HL-60 (cell line): ENCODE data around the gene CTNNA3.

ENCODE experiments used
- DNase-seq, 2 experiments: peaks; one replicate each; pipeline ENCODE4 v3.0.0-alpha.2; 2010 to 2020; ENCODE audit warnings: low read depth in 1 of 2, low spot score in 1 of 2
- H3K27ac ChIP-seq: fragments of 250-450 bp; sonication (Bioruptor Pico); replicated peaks from 2 replicates; pipeline ENCODE4 v1.5.1; 2020; ENCODE audit warnings: mild to moderate bottlenecking, moderate library complexity
- H3K27me3 ChIP-seq: fragments of 250-450 bp; sonication (Bioruptor Pico); 2 replicates; pipeline ENCODE4 v1.5.1; 2021; ENCODE audit warnings: mild to moderate bottlenecking, moderate library complexity; ENCODE audit not compliant: insufficient read depth, poor library complexity, severe bottlenecking
- H3K4me3 ChIP-seq: replicated peaks from 2 replicates; pipeline ENCODE4 v1.5.1; 2011; ENCODE audit warnings: mild to moderate bottlenecking, control low read depth, low read length; ENCODE audit not compliant: insufficient read depth
- GABPA ChIP-seq: IDR thresholded peaks from 2 replicates; pipeline ENCODE4 v1.6.1; 2012; ENCODE audit warnings: low read depth
- POLR2AphosphoS5 ChIP-seq: IDR thresholded peaks from 2 replicates; pipeline ENCODE4 v1.6.1; 2012; ENCODE audit warnings: low read depth
- SPI1 ChIP-seq: IDR thresholded peaks from 2 replicates; pipeline ENCODE4 v1.6.1; 2012; ENCODE audit warnings: low read depth, mild to moderate bottlenecking, borderline replicate concordance
- TF ChIP-seq, protein P1 (sequence below): IDR thresholded peaks from one replicate; pipeline ENCODE4 v1.5.1; 2011; ENCODE audit warnings: low read length, control low read depth, inconsistent platforms; ENCODE audit not compliant: insufficient read depth
- TF ChIP-seq, protein P2 (sequence below): IDR thresholded peaks from 2 replicates; pipeline ENCODE4 v1.6.1; 2012; ENCODE audit warnings: low read depth; ENCODE audit not compliant: insufficient replicate concordance

Gene CTNNA3

DNA sequence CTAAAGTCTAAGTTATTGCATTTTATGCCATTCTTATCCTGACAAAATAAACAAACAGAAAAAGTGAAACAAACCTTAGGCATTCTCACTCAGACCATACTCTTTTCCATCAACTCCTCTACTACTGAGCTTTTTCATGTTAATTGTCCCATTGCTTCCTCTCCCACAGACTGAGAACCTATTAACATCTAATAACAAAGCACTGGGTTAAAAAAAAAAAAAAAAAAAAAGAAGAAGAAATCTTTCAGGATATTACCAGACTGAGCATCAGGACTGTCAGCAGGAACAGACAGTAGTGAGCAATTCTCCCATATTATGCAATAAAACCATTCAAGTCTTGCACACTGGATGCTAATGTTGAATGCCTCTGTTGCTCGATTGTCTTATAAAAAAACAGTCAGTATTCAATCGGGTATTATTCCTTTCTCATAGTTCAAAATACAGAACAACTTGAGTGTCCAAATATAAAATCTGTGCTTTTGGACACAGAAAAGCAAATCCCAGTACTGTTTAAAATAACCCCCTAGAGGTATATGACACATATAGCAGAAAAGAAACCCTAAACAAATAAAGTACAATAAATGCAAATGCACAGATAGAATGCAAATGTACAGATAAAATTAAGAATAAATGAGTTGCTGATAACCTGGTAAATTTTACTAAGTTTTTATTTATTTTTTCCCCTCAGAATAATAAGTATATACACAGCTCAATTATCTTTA lies 1301.5 kb downstream of the CTNNA3 start:
- TF ChIP-seq, protein P1, sequence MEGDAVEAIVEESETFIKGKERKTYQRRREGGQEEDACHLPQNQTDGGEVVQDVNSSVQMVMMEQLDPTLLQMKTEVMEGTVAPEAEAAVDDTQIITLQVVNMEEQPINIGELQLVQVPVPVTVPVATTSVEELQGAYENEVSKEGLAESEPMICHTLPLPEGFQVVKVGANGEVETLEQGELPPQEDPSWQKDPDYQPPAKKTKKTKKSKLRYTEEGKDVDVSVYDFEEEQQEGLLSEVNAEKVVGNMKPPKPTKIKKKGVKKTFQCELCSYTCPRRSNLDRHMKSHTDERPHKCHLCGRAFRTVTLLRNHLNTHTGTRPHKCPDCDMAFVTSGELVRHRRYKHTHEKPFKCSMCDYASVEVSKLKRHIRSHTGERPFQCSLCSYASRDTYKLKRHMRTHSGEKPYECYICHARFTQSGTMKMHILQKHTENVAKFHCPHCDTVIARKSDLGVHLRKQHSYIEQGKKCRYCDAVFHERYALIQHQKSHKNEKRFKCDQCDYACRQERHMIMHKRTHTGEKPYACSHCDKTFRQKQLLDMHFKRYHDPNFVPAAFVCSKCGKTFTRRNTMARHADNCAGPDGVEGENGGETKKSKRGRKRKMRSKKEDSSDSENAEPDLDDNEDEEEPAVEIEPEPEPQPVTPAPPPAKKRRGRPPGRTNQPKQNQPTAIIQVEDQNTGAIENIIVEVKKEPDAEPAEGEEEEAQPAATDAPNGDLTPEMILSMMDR = no peak
- TF ChIP-seq, protein P2, sequence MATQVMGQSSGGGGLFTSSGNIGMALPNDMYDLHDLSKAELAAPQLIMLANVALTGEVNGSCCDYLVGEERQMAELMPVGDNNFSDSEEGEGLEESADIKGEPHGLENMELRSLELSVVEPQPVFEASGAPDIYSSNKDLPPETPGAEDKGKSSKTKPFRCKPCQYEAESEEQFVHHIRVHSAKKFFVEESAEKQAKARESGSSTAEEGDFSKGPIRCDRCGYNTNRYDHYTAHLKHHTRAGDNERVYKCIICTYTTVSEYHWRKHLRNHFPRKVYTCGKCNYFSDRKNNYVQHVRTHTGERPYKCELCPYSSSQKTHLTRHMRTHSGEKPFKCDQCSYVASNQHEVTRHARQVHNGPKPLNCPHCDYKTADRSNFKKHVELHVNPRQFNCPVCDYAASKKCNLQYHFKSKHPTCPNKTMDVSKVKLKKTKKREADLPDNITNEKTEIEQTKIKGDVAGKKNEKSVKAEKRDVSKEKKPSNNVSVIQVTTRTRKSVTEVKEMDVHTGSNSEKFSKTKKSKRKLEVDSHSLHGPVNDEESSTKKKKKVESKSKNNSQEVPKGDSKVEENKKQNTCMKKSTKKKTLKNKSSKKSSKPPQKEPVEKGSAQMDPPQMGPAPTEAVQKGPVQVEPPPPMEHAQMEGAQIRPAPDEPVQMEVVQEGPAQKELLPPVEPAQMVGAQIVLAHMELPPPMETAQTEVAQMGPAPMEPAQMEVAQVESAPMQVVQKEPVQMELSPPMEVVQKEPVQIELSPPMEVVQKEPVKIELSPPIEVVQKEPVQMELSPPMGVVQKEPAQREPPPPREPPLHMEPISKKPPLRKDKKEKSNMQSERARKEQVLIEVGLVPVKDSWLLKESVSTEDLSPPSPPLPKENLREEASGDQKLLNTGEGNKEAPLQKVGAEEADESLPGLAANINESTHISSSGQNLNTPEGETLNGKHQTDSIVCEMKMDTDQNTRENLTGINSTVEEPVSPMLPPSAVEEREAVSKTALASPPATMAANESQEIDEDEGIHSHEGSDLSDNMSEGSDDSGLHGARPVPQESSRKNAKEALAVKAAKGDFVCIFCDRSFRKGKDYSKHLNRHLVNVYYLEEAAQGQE = no peak
- TF ChIP-seq GABPA = no peak
- no peak for TF ChIP-seq POLR2AphosphoS5
- TF ChIP-seq SPI1 = no peak
- H3K27me3 ChIP-seq = no peaks in the 10 kb centered on the region
- no peak overlapping the region for H3K27ac ChIP-seq
- H3K4me3 ChIP-seq = no peak overlapping the region
- DNase-seq = no peak

DNA sequence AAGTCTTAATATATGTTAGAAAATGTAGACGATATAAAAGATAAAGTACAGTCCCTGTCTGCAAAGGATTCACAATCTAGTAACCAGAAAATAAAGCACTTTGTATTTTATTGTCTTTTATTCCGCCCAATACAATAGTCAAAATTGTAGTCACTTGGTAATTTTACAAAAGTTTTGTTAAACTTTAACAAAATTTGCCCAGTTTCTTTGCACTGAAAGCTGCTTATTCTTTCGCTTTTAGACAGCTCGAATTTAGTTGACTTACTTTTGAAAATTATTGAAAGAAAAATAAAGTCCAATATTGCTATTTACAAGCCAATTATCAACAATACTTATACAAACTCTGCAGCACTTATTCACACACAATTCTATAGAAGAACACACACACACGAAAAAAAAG lies 1305.1 kb downstream of the CTNNA3 start:
- Histone ChIP-seq H3K27me3 (no peaks in the 10 kb centered on the region), H3K4me3 (no peak overlapping the region), H3K27ac (no peak overlapping the region)
- DNase-seq = no peak
- TF ChIP-seq, protein P2 = no peak
- TF ChIP-seq POLR2AphosphoS5 = no peak
- TF ChIP-seq SPI1 = no peak
- TF ChIP-seq, protein P1 = no peak
- TF ChIP-seq GABPA = no peak

DNA sequence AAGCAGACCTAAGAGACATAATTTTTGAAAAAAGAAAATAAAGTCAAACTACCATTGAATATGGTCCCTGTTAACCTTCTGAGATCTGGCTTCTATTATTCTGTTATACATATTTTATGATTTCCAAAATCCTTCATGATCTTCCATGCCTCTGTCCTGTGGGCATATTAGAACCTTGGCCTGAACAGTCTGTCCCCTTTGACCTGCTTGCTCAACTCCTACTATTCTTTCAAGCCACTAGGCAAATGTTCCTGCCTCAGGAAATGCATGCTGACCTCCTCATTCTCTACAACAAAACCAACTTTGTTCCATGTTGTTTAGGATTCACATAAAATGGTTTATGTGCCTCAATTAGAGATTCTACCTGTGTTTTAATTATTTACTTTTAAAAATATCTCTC lies 1315.0 kb downstream of the CTNNA3 start:
- H3K27me3 ChIP-seq = no peaks in the 10 kb centered on the region
- no peak for DNase-seq
- TF ChIP-seq, protein P1 = no peak
- TF ChIP-seq SPI1 (no peak), GABPA (no peak), POLR2AphosphoS5 (no peak)
- TF ChIP-seq, protein P2 = no peak
- no peak overlapping the region for H3K27ac ChIP-seq
- H3K4me3 ChIP-seq = no peak overlapping the region
